Prostate gland (tissue), 2 donors: ENCODE data around the gene LRRTM1. TPM values are rescaled to one million over a fixed set of nuclear protein-coding genes. Genes with fewer than 3 reads are reported as not detected.

Experiments used
- DNase-seq: peaks from one replicate; pipeline ENCODE4 v3.0.0-alpha.2; 2019; ENCODE audit warnings: low spot score
- H3K27ac ChIP-seq, 2 donors: fragments of 200-600 bp; sonication (generic); 2 replicates each; pipeline ENCODE4 v1.5.1; 2017 to 2019
- H3K27me3 ChIP-seq: fragments of 200-600 bp; sonication (generic); replicated peaks from 2 replicates; pipeline ENCODE4 v1.5.1; 2019; ENCODE audit not compliant: insufficient read depth
- H3K36me3 ChIP-seq, 2 donors: fragments of 200-600 bp; sonication (generic); 1 replicate in 1 of 2; 2 replicates in 1 of 2; pipeline versions ENCODE4 v1.5.1 to v1.8.1; 2017 to 2019
- H3K4me1 ChIP-seq: fragments of 200-600 bp; sonication (generic); replicated peaks from 2 replicates; pipeline ENCODE4 v1.5.1; 2019
- H3K4me3 ChIP-seq, 2 donors: fragments of 200-600 bp; sonication (generic); 2 replicates each; pipeline ENCODE4 v1.5.1; 2017 to 2019
- H3K9me3 ChIP-seq: fragments of 200-600 bp; sonication (generic); 2 replicates; pipeline ENCODE4 v1.5.1; 2017
- CTCF ChIP-seq, 4 experiments: fragments of 200-600 bp in 2 of 4; fragments of 450-650 bp in 2 of 4; sonication (generic) in 2 of 4; IDR thresholded peaks; 1 replicate in 3 of 4; 2 replicates in 1 of 4; pipeline ENCODE4 v1.5.1; 2016 to 2019; ENCODE audit warnings: antibody characterized with exemption in 4 of 4, mild to moderate bottlenecking in 2 of 4, moderate library complexity in 2 of 4
- POLR2A ChIP-seq: fragments of 450-650 bp; IDR thresholded peaks from one replicate; pipeline ENCODE4 v1.6.1; 2016; ENCODE audit warnings: antibody characterized with exemption, mild to moderate bottlenecking
- POLR2AphosphoS5 ChIP-seq: sonication (generic); formaldehyde crosslinking; IDR thresholded peaks from one replicate; pipeline ENCODE4 v1.6.1; 2017; ENCODE audit warnings: antibody characterized with exemption
- WGBS: methylation state at CpG from one replicate; pipeline ENCODE4 v1.1.5; 2018; 5-methylcytosine and 5-hydroxymethylcytosine counted together
- intact Hi-C: fragments of 100-400 bp; cut with DNase I; formaldehyde crosslinking; loops from one replicate; pipeline ENCODE4 v1.14.2; 2022
- total RNA-seq, 2 donors: library from RNA; depleted of rRNA; stranded (reverse); fragments of >200 nt; gene quantifications; one replicate each; pipeline ENCODE4 v1.1.0, GENCODE V29; 2016

The LRRTM1 gene
- total RNA-seq, 2 donors from 2014 or later, result 1.8 TPM; not detected in 1

- H3K36me3 ChIP-seq, result no peaks in the 10 kb centered on the region
- H3K27me3 ChIP-seq, result no peaks in the 10 kb centered on the region
- DNase-seq, result no peak
- intact Hi-C loops, result no loop called here
- 53% methylated on average over 1 of the region's 1 CpG for WGBS
- H3K4me1 ChIP-seq, result no peaks in the 10 kb centered on the region
- H3K4me3 ChIP-seq, result no peak overlapping the region
- no peak overlapping the region for H3K27ac ChIP-seq
- no peaks in the 10 kb centered on the region for H3K9me3 ChIP-seq
- TF ChIP-seq CTCF (IDR thresholded peaks at IDR 0.05) (no peak), POLR2A (no peak), POLR2AphosphoS5 (no peak)
Measured at GRCh38 chr2:80291656-80292055, 12.9 kb downstream of the LRRTM1 start.

- 34% methylated on average over 5 of the region's 5 CpGs for WGBS
- no peaks in the 10 kb centered on the region for H3K36me3 ChIP-seq
- intact Hi-C loops, result no loop called here
- H3K27me3 ChIP-seq, result no peaks in the 10 kb centered on the region
- H3K27ac ChIP-seq, result no peak overlapping the region
- TF ChIP-seq CTCF (IDR thresholded peaks at IDR 0.05) (no peak), POLR2AphosphoS5 (no peak), POLR2A (no peak)
- no peak overlapping the region for H3K4me3 ChIP-seq
- H3K9me3 ChIP-seq, result no peaks in the 10 kb centered on the region
- no peak for DNase-seq
- no peaks in the 10 kb centered on the region for H3K4me1 ChIP-seq
Measured at GRCh38 chr2:80288576-80288975, 16.0 kb downstream of the LRRTM1 start.

GRCh38 chr2:80281049-80281448, 23.5 kb downstream of the LRRTM1 start:
- Histone ChIP-seq H3K27ac (no peak overlapping the region), H3K9me3 (no peaks in the 10 kb centered on the region), H3K4me3 (no peak overlapping the region), H3K36me3 (no peaks in the 10 kb centered on the region), H3K4me1 (no peaks in the 10 kb centered on the region), H3K27me3 (no peaks in the 10 kb centered on the region)
- TF ChIP-seq POLR2A (no peak), CTCF (IDR thresholded peaks at IDR 0.05) (no peak), POLR2AphosphoS5 (no peak)
- WGBS, result 89% methylated on average over 1 of the region's 1 CpG
- DNase-seq, result no peak
- intact Hi-C loops, result no loop called here

- H3K4me1 ChIP-seq, result no peaks in the 10 kb centered on the region
- H3K9me3 ChIP-seq, result no peaks in the 10 kb centered on the region
- TF ChIP-seq POLR2A (no peak), POLR2AphosphoS5 (no peak), CTCF (IDR thresholded peaks at IDR 0.05) (no peak)
- H3K36me3 ChIP-seq, result no peaks in the 10 kb centered on the region
- H3K27ac ChIP-seq, result no peak overlapping the region
- no peak overlapping the region for H3K4me3 ChIP-seq
- intact Hi-C loops, result no loop called here
- no peak for DNase-seq
- H3K27me3 ChIP-seq, result no peaks in the 10 kb centered on the region
- 91% methylated on average over 2 of the region's 2 CpGs for WGBS
Measured at GRCh38 chr2:80280598-80280997, 24.0 kb downstream of the LRRTM1 start.

- Histone ChIP-seq H3K4me1 (no peaks in the 10 kb centered on the region), H3K9me3 (no peaks in the 10 kb centered on the region), H3K4me3 (no peak overlapping the region), H3K27ac (no peak overlapping the region), H3K36me3 (no peaks in the 10 kb centered on the region), H3K27me3 (no peaks in the 10 kb centered on the region)
- intact Hi-C loops, result no loop called here
- DNase-seq, result no peak
- no peak for TF ChIP-seq CTCF (IDR thresholded peaks at IDR 0.05)
- WGBS, result 26% methylated on average over 5 of the region's 5 CpGs
Measured at GRCh38 chr2:80269806-80270205, 34.7 kb downstream of the LRRTM1 start.
